Measurements from ENCODE around the gene CREB3L2.

DNA sequence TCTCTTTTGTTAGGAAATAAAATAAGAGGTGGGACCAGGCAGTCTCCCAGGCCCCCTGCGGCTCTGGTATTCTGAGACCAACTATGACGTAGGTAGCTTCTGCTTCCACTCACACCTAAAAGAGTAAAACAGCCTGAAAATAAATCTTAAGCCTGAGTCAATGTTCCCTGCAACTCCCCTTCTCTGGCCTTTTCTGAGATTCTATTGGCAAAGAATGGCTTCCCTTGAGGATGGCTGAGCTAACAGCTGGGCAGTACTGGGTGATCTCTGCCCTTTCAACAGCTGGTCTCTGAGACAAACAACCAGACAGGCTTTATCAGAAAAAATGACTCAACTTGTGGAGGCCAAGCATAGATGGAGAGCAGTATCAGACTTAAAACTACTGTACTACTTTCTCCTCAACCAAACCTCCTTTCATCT, 58.7 kb downstream of the CREB3L2 start:
- no peak for TF ChIP-seq EZH2phosphoT487 (IDR thresholded peaks at IDR 0.05; ENCODE audit: borderline replicate concordance, low read depth)
- no peak for TF ChIP-seq TAF1 (IDR thresholded peaks at IDR 0.05; ENCODE audit: borderline replicate concordance, low read depth, low read length)
- TF ChIP-seq, protein P1, sequence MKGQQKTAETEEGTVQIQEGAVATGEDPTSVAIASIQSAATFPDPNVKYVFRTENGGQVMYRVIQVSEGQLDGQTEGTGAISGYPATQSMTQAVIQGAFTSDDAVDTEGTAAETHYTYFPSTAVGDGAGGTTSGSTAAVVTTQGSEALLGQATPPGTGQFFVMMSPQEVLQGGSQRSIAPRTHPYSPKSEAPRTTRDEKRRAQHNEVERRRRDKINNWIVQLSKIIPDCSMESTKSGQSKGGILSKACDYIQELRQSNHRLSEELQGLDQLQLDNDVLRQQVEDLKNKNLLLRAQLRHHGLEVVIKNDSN (IDR thresholded peaks at IDR 0.05; ENCODE audit: borderline replicate concordance, low read depth): no peak
- TF ChIP-seq, protein P2, sequence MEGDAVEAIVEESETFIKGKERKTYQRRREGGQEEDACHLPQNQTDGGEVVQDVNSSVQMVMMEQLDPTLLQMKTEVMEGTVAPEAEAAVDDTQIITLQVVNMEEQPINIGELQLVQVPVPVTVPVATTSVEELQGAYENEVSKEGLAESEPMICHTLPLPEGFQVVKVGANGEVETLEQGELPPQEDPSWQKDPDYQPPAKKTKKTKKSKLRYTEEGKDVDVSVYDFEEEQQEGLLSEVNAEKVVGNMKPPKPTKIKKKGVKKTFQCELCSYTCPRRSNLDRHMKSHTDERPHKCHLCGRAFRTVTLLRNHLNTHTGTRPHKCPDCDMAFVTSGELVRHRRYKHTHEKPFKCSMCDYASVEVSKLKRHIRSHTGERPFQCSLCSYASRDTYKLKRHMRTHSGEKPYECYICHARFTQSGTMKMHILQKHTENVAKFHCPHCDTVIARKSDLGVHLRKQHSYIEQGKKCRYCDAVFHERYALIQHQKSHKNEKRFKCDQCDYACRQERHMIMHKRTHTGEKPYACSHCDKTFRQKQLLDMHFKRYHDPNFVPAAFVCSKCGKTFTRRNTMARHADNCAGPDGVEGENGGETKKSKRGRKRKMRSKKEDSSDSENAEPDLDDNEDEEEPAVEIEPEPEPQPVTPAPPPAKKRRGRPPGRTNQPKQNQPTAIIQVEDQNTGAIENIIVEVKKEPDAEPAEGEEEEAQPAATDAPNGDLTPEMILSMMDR (IDR thresholded peaks at IDR 0.05): no peak
- TF ChIP-seq RAD21 (IDR thresholded peaks at IDR 0.05; ENCODE audit: low read length): no peak
- TF ChIP-seq TCF12 (IDR thresholded peaks at IDR 0.05): no peak
- TF ChIP-seq, protein P3, sequence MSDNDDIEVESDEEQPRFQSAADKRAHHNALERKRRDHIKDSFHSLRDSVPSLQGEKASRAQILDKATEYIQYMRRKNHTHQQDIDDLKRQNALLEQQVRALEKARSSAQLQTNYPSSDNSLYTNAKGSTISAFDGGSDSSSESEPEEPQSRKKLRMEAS (IDR thresholded peaks at IDR 0.05; ENCODE audit: low read depth): no peak
- TF ChIP-seq POLR2AphosphoS5 (IDR thresholded peaks at IDR 0.05; ENCODE audit: low read depth, low read length): no peak
- TF ChIP-seq MXI1 (IDR thresholded peaks at IDR 0.05; ENCODE audit: low read depth, low read length): no peak
- no peak for TF ChIP-seq MEF2A (IDR thresholded peaks at IDR 0.05; ENCODE audit: borderline replicate concordance, low read depth)

Data from SK-N-SH (cell line).